ENCODE results near the gene IKZF5.

GRCh38 chr10:122953902-122954730 is 54.5 kb downstream of the IKZF5 start, which contains the start of gene C10orf88:
- no peak for TF ChIP-seq CTCF (conservative IDR thresholded peaks at IDR 0.05; ENCODE audit: low read length)
- no peak for TF ChIP-seq EZH2phosphoT487 (IDR thresholded peaks at IDR 0.05; ENCODE audit: borderline replicate concordance, low read depth, low read length)

All from OCI-LY7 (cell line).